GM12875 (cell line): ENCODE results near the gene MED22.

ENCODE experiments used
- H3K4me3 ChIP-seq: one replicate; pipeline ENCODE4 v1.5.1; 2011; ENCODE audit warnings: low read depth, low read length, control low read depth
- TF ChIP-seq, protein P1 (sequence below): IDR thresholded peaks from 2 replicates; pipeline ENCODE4 v1.5.1; 2011; ENCODE audit warnings: low read depth, mild to moderate bottlenecking, control low read depth, inconsistent platforms, low read length, moderate library complexity, borderline replicate concordance; ENCODE audit not compliant: insufficient read depth

The MED22 gene

DNA sequence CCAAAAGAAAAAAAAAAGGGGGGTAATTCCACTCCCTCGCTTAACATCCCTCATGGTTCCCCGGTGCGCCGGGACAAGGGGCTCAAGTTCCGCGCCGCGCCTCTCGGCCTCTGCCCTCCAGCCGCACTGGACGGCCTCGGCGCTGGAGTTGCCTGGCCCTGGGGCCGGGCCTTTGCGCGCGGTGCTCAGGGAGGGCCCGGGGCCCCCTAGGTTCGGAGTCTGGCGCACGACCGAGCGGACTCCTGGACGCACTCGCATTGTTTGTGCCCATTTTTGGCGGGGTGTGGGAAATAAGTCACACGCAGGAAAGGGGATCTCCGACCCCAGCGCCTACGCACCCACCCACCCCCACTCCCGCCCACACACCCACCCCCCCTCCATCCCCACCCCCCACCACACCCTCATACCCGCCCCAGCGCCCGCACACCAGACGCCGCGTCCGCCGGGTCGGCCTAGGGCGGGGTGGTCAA lies 381 bp downstream of the MED22 start:
- peak overlapping the region; percentile 96 for H3K4me3 ChIP-seq
- TF ChIP-seq, protein P1, sequence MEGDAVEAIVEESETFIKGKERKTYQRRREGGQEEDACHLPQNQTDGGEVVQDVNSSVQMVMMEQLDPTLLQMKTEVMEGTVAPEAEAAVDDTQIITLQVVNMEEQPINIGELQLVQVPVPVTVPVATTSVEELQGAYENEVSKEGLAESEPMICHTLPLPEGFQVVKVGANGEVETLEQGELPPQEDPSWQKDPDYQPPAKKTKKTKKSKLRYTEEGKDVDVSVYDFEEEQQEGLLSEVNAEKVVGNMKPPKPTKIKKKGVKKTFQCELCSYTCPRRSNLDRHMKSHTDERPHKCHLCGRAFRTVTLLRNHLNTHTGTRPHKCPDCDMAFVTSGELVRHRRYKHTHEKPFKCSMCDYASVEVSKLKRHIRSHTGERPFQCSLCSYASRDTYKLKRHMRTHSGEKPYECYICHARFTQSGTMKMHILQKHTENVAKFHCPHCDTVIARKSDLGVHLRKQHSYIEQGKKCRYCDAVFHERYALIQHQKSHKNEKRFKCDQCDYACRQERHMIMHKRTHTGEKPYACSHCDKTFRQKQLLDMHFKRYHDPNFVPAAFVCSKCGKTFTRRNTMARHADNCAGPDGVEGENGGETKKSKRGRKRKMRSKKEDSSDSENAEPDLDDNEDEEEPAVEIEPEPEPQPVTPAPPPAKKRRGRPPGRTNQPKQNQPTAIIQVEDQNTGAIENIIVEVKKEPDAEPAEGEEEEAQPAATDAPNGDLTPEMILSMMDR = no peak

DNA sequence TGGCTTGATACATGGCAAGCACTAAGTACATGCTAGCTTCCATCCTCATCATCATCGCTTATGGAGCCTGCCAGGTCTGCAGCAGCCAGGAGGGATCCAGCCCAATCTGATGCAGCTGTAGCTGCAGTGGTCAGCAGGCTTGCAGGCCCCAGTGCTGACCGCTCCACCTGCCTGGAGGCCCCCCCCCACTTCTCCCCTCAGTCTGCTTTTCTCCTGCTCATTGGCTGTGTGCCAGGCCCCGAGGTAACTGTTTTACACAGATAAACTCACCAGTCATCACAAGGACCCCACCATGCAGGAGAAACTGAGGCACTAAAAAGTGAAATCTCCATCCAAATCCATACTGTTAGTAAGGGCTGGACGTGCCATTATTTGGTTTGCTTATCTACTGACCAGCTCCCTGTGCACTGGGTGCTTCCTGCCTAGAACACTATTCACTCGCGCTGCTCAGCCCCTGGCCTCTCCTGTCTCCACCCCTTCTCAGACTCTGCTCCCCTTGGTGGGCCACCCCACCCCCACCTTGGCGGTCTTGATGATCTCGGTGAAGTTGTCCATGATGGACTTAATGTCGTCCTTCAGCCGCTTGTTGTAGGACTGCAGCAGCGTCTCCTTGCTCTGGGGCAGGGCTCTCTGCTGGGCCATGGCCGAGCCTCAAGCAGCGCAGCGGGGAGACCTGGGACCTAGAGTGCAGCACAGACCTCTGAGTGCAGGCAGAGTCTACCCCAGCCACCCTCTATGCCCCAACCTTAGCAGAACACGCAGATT lies 1.7 kb downstream of the MED22 start:
- H3K4me3 ChIP-seq = peak overlapping the region; percentile 96
- TF ChIP-seq, protein P1 = no peak

DNA sequence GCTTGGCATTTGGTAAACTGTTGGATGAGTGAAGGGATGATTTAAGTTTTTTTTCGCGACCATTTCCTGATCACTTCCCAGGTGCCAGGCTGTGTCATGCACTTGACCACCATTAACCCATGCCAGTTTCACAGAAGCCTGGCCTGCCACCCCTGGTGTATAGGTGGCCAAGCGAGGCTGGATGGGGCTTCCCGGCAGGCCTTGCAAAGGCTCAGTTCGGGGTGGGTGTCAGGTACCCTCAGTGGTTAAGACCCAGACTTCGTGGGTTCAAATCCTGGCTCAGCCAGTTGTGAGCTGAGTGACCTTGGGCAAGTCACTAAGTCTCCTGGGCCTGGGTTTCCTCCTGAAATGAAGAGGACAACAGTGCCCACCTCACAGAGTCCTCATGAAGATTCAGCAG lies 2.3 kb downstream of the MED22 start:
- TF ChIP-seq, protein P1 = no peak
- no peak overlapping the region for H3K4me3 ChIP-seq

DNA sequence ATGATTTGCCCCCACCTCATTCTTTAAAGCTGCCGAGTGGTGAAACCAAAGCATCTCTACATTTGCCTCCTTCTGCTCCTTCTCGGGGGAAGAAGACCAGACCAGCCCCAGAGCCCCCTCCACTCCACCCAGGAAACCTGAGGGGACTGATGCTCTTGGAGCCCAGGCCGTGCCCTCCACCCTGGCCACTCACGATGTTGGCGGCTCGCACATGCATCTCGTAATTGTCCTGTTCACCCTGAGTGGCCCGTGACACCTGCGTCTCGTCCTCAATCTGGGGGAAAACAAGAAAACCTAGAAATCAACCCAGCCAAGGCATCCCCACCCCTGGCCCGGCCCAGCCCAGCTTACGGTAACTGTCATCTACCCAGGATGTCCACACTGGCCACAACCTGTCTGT lies 3.0 kb downstream of the MED22 start:
- H3K4me3 ChIP-seq = no peak overlapping the region
- TF ChIP-seq, protein P1 = no peak

DNA sequence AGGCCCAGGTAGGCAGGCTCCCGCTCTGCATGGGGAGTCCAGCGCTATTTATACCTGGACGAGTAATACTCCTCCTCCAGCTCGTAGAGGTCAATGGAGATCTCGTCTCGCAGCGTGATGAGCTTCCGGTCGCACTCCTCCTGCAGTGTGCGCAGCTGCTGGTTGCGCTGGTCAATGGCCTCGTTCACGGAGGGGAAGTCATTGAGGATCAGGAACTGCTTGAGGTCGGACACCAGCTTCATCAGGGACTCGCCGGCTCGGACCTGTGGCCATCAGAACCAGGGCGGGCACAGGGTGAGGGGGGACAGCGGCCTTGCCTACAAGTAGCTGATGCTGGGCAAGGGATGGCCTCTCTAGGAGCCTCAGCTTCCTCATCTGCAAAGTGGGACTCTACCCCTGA lies 3.9 kb downstream of the MED22 start:
- TF ChIP-seq, protein P1 = no peak

DNA sequence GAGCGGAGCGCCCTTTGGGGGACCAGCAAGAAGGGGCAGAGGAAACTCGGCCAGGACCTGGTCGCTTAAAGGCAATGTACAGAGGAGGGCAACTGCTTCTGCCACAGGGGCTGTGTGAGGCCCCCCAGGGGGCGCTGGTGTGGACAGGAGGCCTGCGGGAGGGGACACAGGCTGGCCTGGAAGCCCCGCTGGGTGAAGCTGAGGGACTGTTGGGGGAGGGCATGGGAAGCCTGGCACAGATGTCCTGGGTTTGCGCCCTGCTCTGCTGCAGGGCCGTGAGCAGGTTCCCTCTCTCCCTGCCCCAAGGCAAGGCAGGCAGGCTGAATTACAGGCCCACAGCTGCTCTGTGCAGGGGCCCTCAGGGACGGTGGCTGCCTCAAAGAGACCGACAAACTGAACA lies 5.4 kb downstream of the MED22 start:
- TF ChIP-seq, protein P1 = no peak; the same call in 1 of the 2 replicates
- no peak overlapping the region for H3K4me3 ChIP-seq

More for the DNA sequence above, 3.9 kb downstream of the MED22 start:
- H3K4me3 ChIP-seq = no peak overlapping the region

DNA sequence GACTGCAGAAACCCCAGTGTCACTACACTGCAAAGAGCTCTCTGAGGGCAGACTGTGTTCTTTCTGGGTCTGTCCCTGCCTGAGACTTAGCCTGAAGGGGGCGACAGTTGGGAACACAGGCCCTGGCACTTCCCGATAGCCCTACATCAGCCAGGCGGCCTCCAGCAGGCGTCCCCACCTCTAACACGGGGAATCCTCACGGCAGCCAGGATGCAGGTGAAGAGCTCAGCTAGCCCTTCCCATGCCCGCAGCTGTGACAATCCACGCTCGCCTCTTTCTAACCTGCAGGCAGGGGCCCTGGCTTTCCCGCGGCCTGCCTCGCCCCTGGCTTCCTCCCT lies 5.9 kb downstream of the MED22 start:
- TF ChIP-seq, protein P1 = no peak
- H3K4me3 ChIP-seq = no peak overlapping the region
